Loucy (cell line): ENCODE measurements around the gene RNF223.

Source experiments
- EZH2phosphoT487 ChIP-seq: fragments of 200-600 bp; IDR thresholded peaks from 2 replicates; pipeline ENCODE4 v1.6.1; 2018; ENCODE audit warnings: antibody characterized with exemption, mild to moderate bottlenecking, moderate library complexity, borderline replicate concordance
- TF ChIP-seq, protein P1 (sequence below): fragments of 200-600 bp; sonication (generic); conservative IDR thresholded peaks from 2 replicates; pipeline ENCODE4 v1.5.1; 2014; ENCODE audit warnings: mild to moderate bottlenecking, antibody characterized with exemption, low read length

DNA sequence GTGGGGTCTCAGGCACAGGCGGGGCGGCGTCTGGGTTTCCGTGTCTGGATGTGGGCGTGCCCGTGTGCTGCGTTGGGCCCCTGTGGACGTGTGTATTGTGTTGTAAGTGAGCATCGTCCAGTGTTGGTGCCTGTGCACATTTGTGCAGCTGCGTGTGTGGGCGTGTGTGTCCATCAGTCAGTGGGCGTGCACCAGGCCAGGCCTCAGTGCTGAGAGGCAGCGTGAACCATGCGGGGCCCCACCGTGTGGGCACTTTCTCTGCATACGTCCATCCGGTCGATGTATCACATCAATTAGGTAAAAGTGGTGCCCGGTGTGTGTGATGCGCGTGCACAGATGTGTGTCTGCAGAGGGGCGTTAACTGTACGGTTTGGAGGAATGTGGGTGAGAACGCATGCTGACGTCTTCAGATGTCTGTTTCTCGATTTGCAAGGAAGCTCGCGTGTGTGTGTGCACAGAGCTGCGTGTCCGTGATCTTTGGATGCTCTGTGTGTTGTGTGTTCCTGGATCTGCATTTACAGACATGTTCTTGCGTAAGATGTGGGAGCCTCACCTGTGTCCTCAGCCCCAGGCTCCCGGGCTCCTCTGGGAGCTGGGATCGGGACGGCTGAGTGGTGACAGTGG lies 29.5 kb downstream of the RNF223 start:
- TF ChIP-seq, protein P1, sequence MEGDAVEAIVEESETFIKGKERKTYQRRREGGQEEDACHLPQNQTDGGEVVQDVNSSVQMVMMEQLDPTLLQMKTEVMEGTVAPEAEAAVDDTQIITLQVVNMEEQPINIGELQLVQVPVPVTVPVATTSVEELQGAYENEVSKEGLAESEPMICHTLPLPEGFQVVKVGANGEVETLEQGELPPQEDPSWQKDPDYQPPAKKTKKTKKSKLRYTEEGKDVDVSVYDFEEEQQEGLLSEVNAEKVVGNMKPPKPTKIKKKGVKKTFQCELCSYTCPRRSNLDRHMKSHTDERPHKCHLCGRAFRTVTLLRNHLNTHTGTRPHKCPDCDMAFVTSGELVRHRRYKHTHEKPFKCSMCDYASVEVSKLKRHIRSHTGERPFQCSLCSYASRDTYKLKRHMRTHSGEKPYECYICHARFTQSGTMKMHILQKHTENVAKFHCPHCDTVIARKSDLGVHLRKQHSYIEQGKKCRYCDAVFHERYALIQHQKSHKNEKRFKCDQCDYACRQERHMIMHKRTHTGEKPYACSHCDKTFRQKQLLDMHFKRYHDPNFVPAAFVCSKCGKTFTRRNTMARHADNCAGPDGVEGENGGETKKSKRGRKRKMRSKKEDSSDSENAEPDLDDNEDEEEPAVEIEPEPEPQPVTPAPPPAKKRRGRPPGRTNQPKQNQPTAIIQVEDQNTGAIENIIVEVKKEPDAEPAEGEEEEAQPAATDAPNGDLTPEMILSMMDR, result no peak
- TF ChIP-seq EZH2phosphoT487, result no peak
